Activated CD8-positive, alpha-beta T cell treated with anti-CD3 and anti-CD28 coated beads for 36 hours (primary cell): ENCODE results near the gene OS9. TPM values are rescaled to one million over a fixed set of nuclear protein-coding genes. Genes with fewer than 3 reads are reported as not detected.
A peak's percentile ranks its signal among the peaks of the same experiment; 100 is the strongest.

ENCODE experiments used
- ATAC-seq: fragments of 200-7000 bp; cut with Tn5 transposase; one replicate; pipeline ENCODE4 v1.10.0; 2021; ENCODE audit warnings: mild to moderate bottlenecking, moderate library complexity
- CTCF ChIA-PET: fragments of 350-600 bp; sonication (Branson Sonifier 250); formaldehyde crosslinking; loops from one replicate; lab custom pipeline; 2021; ENCODE audit warnings: antibody characterized with exemption; lab: Charles Lee
- POLR2A ChIA-PET: fragments of 350-600 bp; sonication (Branson Sonifier 250); formaldehyde crosslinking; loops from one replicate; lab custom pipeline; 2021; ENCODE audit warnings: antibody characterized with exemption; lab: Charles Lee
- DNase-seq: peaks from one replicate; pipeline ENCODE4 v3.0.0-alpha.2; 2020
- H3K27ac Mint-ChIP-seq: one replicate; pipeline ENCODE4 v1.8.0; 2021; ENCODE audit warnings: mild to moderate bottlenecking, mixed read lengths
- H3K27me3 Mint-ChIP-seq: one replicate; pipeline ENCODE4 v1.8.0; 2021; ENCODE audit warnings: mixed read lengths
- H3K36me3 Mint-ChIP-seq: one replicate; pipeline ENCODE4 v1.8.0; 2021; ENCODE audit warnings: low read depth, mixed read lengths
- H3K4me1 Mint-ChIP-seq: one replicate; pipeline ENCODE4 v1.8.0; 2021; ENCODE audit warnings: low read depth, mixed read lengths
- H3K4me3 Mint-ChIP-seq: one replicate; pipeline ENCODE4 v1.8.0; 2021; ENCODE audit warnings: mild to moderate bottlenecking, moderate library complexity, mixed read lengths
- H3K9me3 Mint-ChIP-seq: one replicate; pipeline ENCODE4 v1.8.0; 2021; ENCODE audit warnings: mixed read lengths
- intact Hi-C: fragments of 100-400 bp; cut with micrococcal nuclease; formaldehyde crosslinking; loops from one replicate; pipeline ENCODE4 v1.10.0; 2022
- total RNA-seq, 2 experiments: library from RNA; stranded (reverse); gene quantifications; one replicate each; pipeline ENCODE4 v1.2.3, GENCODE V29; 2021
- TF ChIP-seq, protein P1 (sequence below): fragments of 200-600 bp; IDR thresholded peaks from one replicate; pipeline ENCODE4 v1.8.0; 2022; ENCODE audit warnings: antibody characterized with exemption, mild to moderate bottlenecking

Gene OS9
- total RNA-seq, 2 experiments from 2014 or later: 53.0 to 56.3 TPM

DNA sequence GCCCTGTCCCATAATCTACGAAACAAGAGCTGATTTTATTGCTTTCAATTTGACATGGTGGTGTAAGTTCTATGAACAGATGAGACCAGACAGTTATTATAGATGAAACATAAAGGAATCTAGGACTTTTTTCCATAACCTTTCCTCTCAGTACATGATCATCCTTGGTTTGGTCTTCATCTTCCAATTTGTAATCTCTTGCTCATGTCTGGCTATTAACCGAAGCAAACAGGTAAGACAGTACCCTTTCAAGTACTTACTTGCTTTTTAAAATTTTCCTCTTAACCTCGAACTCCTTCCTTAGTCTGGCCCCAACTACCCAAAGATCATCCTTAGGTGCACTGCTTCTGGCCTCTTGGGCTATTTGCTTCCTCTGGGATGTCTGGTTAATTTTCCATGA, 52.1 kb downstream of the OS9 start:
- Mint-ChIP-seq H3K9me3 (no peaks in the 10 kb centered on the region), H3K27me3 (no peaks in the 10 kb centered on the region), H3K27ac (peak overlapping the region; percentile 94), H3K4me1 (peaks cover 47% of the 10 kb centered on the region), H3K4me3 (peak overlapping the region; percentile 92), H3K36me3 (peaks cover 49% of the 10 kb centered on the region)
- ChIA-PET POLR2A (interaction anchor here (1.2 to 3.1 kb wide), 3 partner anchors 10 to 39 kb away, joined by 3 to 9 read pairs (median 7); no protein-coding TSS in a partner anchor), CTCF (interaction anchor here (2.6 kb wide), 1 partner anchor 10 kb away, joined by 13 read pairs; no protein-coding TSS in a partner anchor)
- intact Hi-C loops: no loop called here
- DNase-seq (no peak), ATAC-seq (no peak)
- TF ChIP-seq, protein P1, sequence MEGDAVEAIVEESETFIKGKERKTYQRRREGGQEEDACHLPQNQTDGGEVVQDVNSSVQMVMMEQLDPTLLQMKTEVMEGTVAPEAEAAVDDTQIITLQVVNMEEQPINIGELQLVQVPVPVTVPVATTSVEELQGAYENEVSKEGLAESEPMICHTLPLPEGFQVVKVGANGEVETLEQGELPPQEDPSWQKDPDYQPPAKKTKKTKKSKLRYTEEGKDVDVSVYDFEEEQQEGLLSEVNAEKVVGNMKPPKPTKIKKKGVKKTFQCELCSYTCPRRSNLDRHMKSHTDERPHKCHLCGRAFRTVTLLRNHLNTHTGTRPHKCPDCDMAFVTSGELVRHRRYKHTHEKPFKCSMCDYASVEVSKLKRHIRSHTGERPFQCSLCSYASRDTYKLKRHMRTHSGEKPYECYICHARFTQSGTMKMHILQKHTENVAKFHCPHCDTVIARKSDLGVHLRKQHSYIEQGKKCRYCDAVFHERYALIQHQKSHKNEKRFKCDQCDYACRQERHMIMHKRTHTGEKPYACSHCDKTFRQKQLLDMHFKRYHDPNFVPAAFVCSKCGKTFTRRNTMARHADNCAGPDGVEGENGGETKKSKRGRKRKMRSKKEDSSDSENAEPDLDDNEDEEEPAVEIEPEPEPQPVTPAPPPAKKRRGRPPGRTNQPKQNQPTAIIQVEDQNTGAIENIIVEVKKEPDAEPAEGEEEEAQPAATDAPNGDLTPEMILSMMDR: no peak

DNA sequence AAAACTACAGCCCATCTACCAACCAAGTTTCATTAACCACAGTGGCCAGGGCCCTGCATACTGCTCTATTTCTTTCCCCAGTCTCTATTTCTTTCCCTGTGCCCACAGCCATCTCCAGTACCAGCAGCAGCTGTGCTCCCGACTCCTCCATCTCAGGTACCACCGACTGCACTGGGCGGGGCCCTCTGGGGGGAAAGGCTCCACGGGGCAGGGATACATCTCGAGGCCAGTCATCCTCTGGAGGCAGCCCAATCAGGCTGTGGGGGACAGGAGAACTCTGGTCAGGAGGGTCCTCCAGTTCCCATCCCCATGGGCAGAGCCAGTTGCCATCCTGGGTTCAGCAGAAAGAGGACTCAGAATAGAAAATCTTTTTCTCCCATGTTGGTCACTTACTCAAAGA, 55.1 kb downstream of the OS9 start:
- Mint-ChIP-seq H3K36me3 (peaks cover 58% of the 10 kb centered on the region), H3K9me3 (no peaks in the 10 kb centered on the region), H3K4me1 (peaks cover 54% of the 10 kb centered on the region), H3K4me3 (no peak overlapping the region), H3K27ac (peak overlapping the region; percentile 66), H3K27me3 (no peaks in the 10 kb centered on the region)
- intact Hi-C loops: no loop called here
- POLR2A ChIA-PET: interaction anchor here (0.7 kb wide), 1 partner anchor 8 kb away, joined by 3 read pairs; no protein-coding TSS in a partner anchor
- DNase-seq (no peak), ATAC-seq (no peak)
- CTCF ChIA-PET: interaction anchor here (0.8 kb wide), 1 partner anchor 10 kb away, joined by 4 read pairs; no protein-coding TSS in a partner anchor
- TF ChIP-seq, protein P1: no peak

DNA sequence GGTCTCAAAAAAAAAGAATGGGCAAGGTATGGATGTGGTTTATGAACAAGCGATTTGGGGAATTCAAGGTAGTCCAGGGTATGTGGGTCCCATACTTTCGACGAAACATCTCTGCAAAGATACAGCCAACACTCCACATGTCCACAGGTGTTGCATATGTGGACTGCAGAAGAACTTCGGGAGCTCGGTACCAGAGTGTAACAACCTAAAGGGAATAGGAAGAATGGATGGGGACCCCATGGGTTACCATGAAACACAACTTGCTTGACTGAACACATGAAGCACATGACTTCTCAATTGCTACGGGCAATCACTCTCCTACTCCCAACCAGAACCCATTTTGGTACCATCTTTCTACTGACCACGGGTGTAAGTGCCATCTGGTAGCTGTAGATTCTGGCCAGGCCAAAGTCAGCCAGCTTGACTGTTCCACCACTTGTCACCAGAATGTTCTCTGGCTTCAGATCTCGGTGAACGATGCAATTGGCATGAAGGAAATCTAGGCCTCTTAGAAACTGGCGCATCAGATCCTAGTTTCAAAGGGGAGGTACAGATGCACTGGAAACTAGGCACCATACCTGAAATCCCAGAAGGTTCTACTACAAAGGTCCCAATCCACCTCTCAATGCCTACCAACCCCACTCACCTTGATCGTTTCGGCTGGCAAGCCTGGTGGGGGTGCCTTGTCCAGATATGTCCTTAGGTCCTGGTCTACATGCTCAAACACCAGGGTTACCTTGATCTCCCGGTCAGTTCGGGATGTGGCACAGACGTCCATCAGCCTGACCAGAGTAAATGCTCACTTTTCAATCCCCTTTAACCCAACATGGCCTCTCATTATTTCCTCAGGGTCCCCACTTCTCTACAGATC, 56.9 kb downstream of the OS9 start:
- no peak for ATAC-seq
- ChIA-PET CTCF (interaction anchor here (1.3 kb wide), 1 partner anchor 9 kb away, joined by 6 read pairs; no protein-coding TSS in a partner anchor), POLR2A (no interaction called here)
- Mint-ChIP-seq H3K27me3 (no peaks in the 10 kb centered on the region), H3K4me1 (peaks cover 45% of the 10 kb centered on the region), H3K9me3 (no peaks in the 10 kb centered on the region), H3K27ac (peak overlapping the region; percentile 94), H3K36me3 (peaks cover 48% of the 10 kb centered on the region), H3K4me3 (peak overlapping the region; percentile 86)
- no peak for DNase-seq
- TF ChIP-seq, protein P1: no peak
- intact Hi-C loops: no loop called here

DNA sequence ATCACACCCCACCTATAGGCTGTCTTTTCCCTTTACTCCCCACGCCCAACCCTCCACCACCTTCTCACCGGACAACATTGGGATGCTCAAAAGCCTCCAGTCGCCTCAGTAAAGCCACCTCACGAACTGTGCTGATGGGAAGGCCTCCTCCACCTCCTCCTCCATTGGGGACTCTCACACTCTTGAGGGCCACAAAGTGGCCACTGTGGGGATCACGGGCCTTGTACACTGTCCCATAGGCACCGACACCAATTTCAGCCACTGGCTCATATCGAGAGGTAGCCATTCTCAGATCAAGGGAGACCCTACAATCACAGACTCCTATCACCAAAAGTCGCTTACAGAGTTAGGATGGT, 57.5 kb downstream of the OS9 start:
- TF ChIP-seq, protein P1: no peak
- Mint-ChIP-seq H3K27me3 (no peaks in the 10 kb centered on the region), H3K27ac (peak overlapping the region; percentile 94), H3K36me3 (peaks cover 45% of the 10 kb centered on the region), H3K9me3 (no peaks in the 10 kb centered on the region), H3K4me1 (peaks cover 47% of the 10 kb centered on the region), H3K4me3 (peak overlapping the region; percentile 86)
- ChIA-PET CTCF (interaction anchor here (0.8 to 1.3 kb wide), 3 partner anchors 10 to 31 kb away, joined by 3 to 8 read pairs (median 6); partner anchors contain the start of gene TSFM), POLR2A (interaction anchor here (1.0 to 1.2 kb wide), 2 partner anchors 10 to 15 kb away, joined by 4 to 11 read pairs; partner anchors contain the start of gene CYP27B1)
- intact Hi-C loops: no loop called here
- DNase-seq (no peak), ATAC-seq (no peak)
